Measurements from ENCODE around the gene ATAD3A. TPM values are rescaled to one million over a fixed set of nuclear protein-coding genes. Genes with fewer than 3 reads are reported as not detected.

The ATAD3A gene
- total RNA-seq, 1 experiment from 2014 or later = 55.8 TPM

GRCh38 chr1:1542766-1543705 is 31.1 kb downstream of the ATAD3A start:
- Histone ChIP-seq H2BK20ac (ENCODE audit: low read depth, low read length, poor library complexity, severe bottlenecking) (no peak overlapping the region), H2AFZ (ENCODE audit: low read length) (no peak overlapping the region), H3K9ac (ENCODE audit: extremely low read depth, insufficient read length, low read length) (no peak overlapping the region), H4K91ac (ENCODE audit: insufficient read length, low read depth, low read length) (no peak overlapping the region), H2BK120ac (ENCODE audit: low read depth, low read length, poor library complexity, severe bottlenecking) (no peak overlapping the region), H3K4me1 (ENCODE audit: insufficient read depth, low read length) (no peaks in the 10 kb centered on the region), H3K23me2 (ENCODE audit: insufficient read length, low read depth, low read length, poor library complexity, severe bottlenecking) (peaks cover 7% of the 10 kb centered on the region), H3T11ph (ENCODE audit: low read length) (no peak overlapping the region), H3K14ac (ENCODE audit: insufficient read depth, low read length) (no peak overlapping the region), H3K4me2 (ENCODE audit: insufficient read depth, insufficient read length, low read length) (no peak overlapping the region), H3K56ac (ENCODE audit: insufficient read length, low read depth, low read length) (no peak overlapping the region), H4K20me1 (ENCODE audit: control insufficient read depth, insufficient read depth, insufficient read length) (no peaks in the 10 kb centered on the region), H3K79me2 (ENCODE audit: insufficient read depth, low read length) (no peaks in the 10 kb centered on the region), H2BK12ac (ENCODE audit: insufficient read length, low read depth, low read length) (no peak overlapping the region), H3K27ac (ENCODE audit: insufficient read length, low read depth, low read length) (no peak overlapping the region), H3K27me3 (ENCODE audit: insufficient read depth, low read length) (no peaks in the 10 kb centered on the region), H2BK5ac (ENCODE audit: insufficient read length, low read length) (no peak overlapping the region), H2BK15ac (ENCODE audit: low read depth, low read length) (no peak overlapping the region), H3K9me3 (ENCODE audit: control insufficient read depth, low read depth, low read length) (no peaks in the 10 kb centered on the region), H3K4ac (ENCODE audit: low read depth, low read length) (no peak overlapping the region), H3K79me1 (ENCODE audit: insufficient read depth, low read depth, low read length, poor library complexity, severe bottlenecking) (no peaks in the 10 kb centered on the region), H3K18ac (ENCODE audit: insufficient read length, low read depth, low read length) (no peak overlapping the region), H4K5ac (ENCODE audit: insufficient read length, low read depth, low read length) (no peak overlapping the region), H3K23ac (ENCODE audit: insufficient read length, low read depth, low read length) (no peak overlapping the region), H2AK5ac (ENCODE audit: insufficient read length, low read length) (no peak overlapping the region), H4K8ac (replicated peaks; ENCODE audit: insufficient read length, low read depth, low read length) (no peak overlapping the region)
- no CpG with 5 or more reads among the region's 45 CpGs for WGBS (ENCODE audit: extremely low coverage, insufficient read length, low lambda C conversion rate)
- Mint-ChIP-seq H3K27ac (no peak overlapping the region), H3K4me3 (no peak overlapping the region), H3K9me3 (no peaks in the 10 kb centered on the region; a peak in 1 of 5 replicates), H3K27me3 (ENCODE audit: low read depth) (no peaks in the 10 kb centered on the region; the same call in 1 of the 2 replicates), H3K4me1 (peaks cover 0 to 4% of the 10 kb centered on the region in 2 experiments; a peak in 2 of 4 replicates), H3K36me3 (ENCODE audit: insufficient read depth in 1 of 3, low read depth in 3 of 3) (peaks cover 2 to 41% (median 37%) of the 10 kb centered on the region in 3 experiments; a peak in 6 of 7 replicates)
- TF ChIP-seq CTCF (conservative IDR thresholded peaks at IDR 0.05) = no peak
- no peak for DNase-seq
